ENCODE measurements around the gene ADGRG6. TPM values are rescaled to one million over a fixed set of nuclear protein-coding genes. Genes with fewer than 3 reads are reported as not detected.

The ADGRG6 gene
- total RNA-seq, 6 donors from 2014 or later = 19.9 to 44.1 (median 29.8) TPM

GRCh38 chr6:142443532-142443931 is 141.7 kb downstream of the ADGRG6 start:
- ATAC-seq (ENCODE audit: low FRiP score in 2 of 2) (no peak), DNase-seq (no peak)
- no peak overlapping the region for H3K27ac ChIP-seq
- H3K9me3 ChIP-seq = no peaks in the 10 kb centered on the region
- no peak overlapping the region for H3K4me3 ChIP-seq
- H3K27me3 ChIP-seq = no peaks in the 10 kb centered on the region
- TF ChIP-seq POLR2A (IDR thresholded peaks at IDR 0.05) (no peak), EP300 (IDR thresholded peaks at IDR 0.05) (no peak), POLR2AphosphoS5 (IDR thresholded peaks at IDR 0.05) (no peak), CTCF (IDR thresholded peaks at IDR 0.05) (no peak)
- 85 to 86% methylated on average over 1 of the region's 1 CpG for WGBS, 2 donors
- H3K36me3 ChIP-seq = peaks cover 0 to 3% (median 0%) of the 10 kb centered on the region in 4 donors
- no peaks in the 10 kb centered on the region for H3K4me1 ChIP-seq

- Histone ChIP-seq H3K27ac (no peak overlapping the region), H3K27me3 (no peaks in the 10 kb centered on the region), H3K4me3 (no peak overlapping the region), H3K4me1 (no peaks in the 10 kb centered on the region), H3K36me3 (peaks cover 0 to 3% (median 0%) of the 10 kb centered on the region in 4 donors), H3K9me3 (no peaks in the 10 kb centered on the region)
- no peak for TF ChIP-seq CTCF (IDR thresholded peaks at IDR 0.05)
- no peak for TF ChIP-seq EP300 (IDR thresholded peaks at IDR 0.05)
- no peak for TF ChIP-seq POLR2A (IDR thresholded peaks at IDR 0.05)
- no peak for TF ChIP-seq POLR2AphosphoS5 (IDR thresholded peaks at IDR 0.05)
- DNase-seq (no peak), ATAC-seq (ENCODE audit: low FRiP score in 2 of 2) (no peak)
- WGBS, 2 donors = 68 to 92% methylated on average over 1 of the region's 1 CpG
These were observed 142.6 kb downstream of the ADGRG6 start for GRCh38 chr6:142444376-142444775.

- no peak overlapping the region for H3K27ac ChIP-seq
- H3K36me3 ChIP-seq = peaks cover 0 to 3% (median 0%) of the 10 kb centered on the region in 4 donors
- no peaks in the 10 kb centered on the region for H3K9me3 ChIP-seq
- ATAC-seq (ENCODE audit: low FRiP score in 2 of 2) (no peak), DNase-seq (no peak)
- no peaks in the 10 kb centered on the region for H3K27me3 ChIP-seq
- TF ChIP-seq EP300 (IDR thresholded peaks at IDR 0.05) = no peak
- TF ChIP-seq CTCF (IDR thresholded peaks at IDR 0.05) = no peak
- TF ChIP-seq POLR2AphosphoS5 (IDR thresholded peaks at IDR 0.05) = no peak
- TF ChIP-seq POLR2A (IDR thresholded peaks at IDR 0.05) = no peak
- no peak overlapping the region for H3K4me3 ChIP-seq
- WGBS, 2 donors = 59 to 69% methylated on average over 2 of the region's 2 CpGs
- no peaks in the 10 kb centered on the region for H3K4me1 ChIP-seq
These were observed 143.1 kb downstream of the ADGRG6 start for GRCh38 chr6:142444881-142445301.

- Histone ChIP-seq H3K27me3 (no peaks in the 10 kb centered on the region), H3K36me3 (peaks cover 0 to 7% (median 0%) of the 10 kb centered on the region in 4 donors), H3K27ac (no peak overlapping the region), H3K4me1 (no peaks in the 10 kb centered on the region), H3K4me3 (no peak overlapping the region), H3K9me3 (no peaks in the 10 kb centered on the region)
- WGBS, 2 donors = 77 to 82% methylated on average over 2 of the region's 2 CpGs
- no peak for TF ChIP-seq EP300 (IDR thresholded peaks at IDR 0.05)
- TF ChIP-seq CTCF (IDR thresholded peaks at IDR 0.05) = no peak
- TF ChIP-seq POLR2A (IDR thresholded peaks at IDR 0.05) = no peak
- no peak for TF ChIP-seq POLR2AphosphoS5 (IDR thresholded peaks at IDR 0.05)
- ATAC-seq (ENCODE audit: low FRiP score in 2 of 2) (no peak), DNase-seq (no peak)
These were observed 144.4 kb downstream of the ADGRG6 start for GRCh38 chr6:142446168-142446567.

GRCh38 chr6:142446576-142446975 is 144.8 kb downstream of the ADGRG6 start:
- no peak overlapping the region for H3K4me3 ChIP-seq
- ATAC-seq (ENCODE audit: low FRiP score in 2 of 2) (no peak), DNase-seq (no peak)
- no peaks in the 10 kb centered on the region for H3K9me3 ChIP-seq
- H3K27me3 ChIP-seq = no peaks in the 10 kb centered on the region
- no peak overlapping the region for H3K27ac ChIP-seq
- WGBS, 2 donors = 86 to 93% methylated on average over 4 of the region's 4 CpGs
- no peak for TF ChIP-seq POLR2AphosphoS5 (IDR thresholded peaks at IDR 0.05)
- no peak for TF ChIP-seq POLR2A (IDR thresholded peaks at IDR 0.05)
- no peak for TF ChIP-seq EP300 (IDR thresholded peaks at IDR 0.05)
- TF ChIP-seq CTCF (IDR thresholded peaks at IDR 0.05) = no peak
- H3K4me1 ChIP-seq = no peaks in the 10 kb centered on the region
- peaks cover 0 to 7% (median 0%) of the 10 kb centered on the region in 4 donors for H3K36me3 ChIP-seq

Data from upper lobe of left lung (tissue), 6 donors.